SKM-1 treated with dmso at 0.1 percent for 144 hours (cell line): Measurements from ENCODE around the gene KRTAP9-4.
"Not testable (repeated sequence)": the region's sequence is repeated elsewhere in the genome, so short reads cannot be mapped to it uniquely, and the experiment has no call there.

Source experiments
- DNase-seq: peaks from one replicate; lab custom pipeline; 2025; ENCODE audit not compliant: unreplicated experiment; lab: John Stamatoyannopoulos, UW

Gene KRTAP9-4

DNA sequence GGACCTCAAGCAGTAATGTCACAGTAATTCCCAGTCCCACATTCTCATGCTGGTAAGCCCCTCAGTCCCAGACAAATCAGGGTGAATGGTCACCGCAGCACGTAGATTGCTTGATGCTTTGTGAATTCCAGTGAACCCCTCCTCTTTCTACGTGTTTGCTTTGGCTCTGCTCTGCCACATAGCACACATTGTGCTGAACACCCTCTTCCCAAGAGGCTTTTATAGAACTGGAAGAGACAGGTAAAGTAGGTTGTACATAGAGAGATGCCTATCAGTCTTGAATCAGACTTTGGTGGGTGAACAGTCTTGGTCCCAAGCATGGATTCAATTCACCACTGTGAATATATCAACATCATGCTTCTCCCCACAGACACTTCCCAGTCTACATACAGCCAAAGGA lies 15.1 kb downstream of the KRTAP9-4 start:
- no peak for DNase-seq

GRCh38 chr17:41265078-41265477 lies 15.6 kb downstream of the KRTAP9-4 start, which contains the start of gene KRTAP9-6:
Gene KRTAP9-6 (plus strand): TSS chr17:41265378. CDS start chr17:41265378, 0 bp downstream.
- DNase-seq, result no peak

DNA sequence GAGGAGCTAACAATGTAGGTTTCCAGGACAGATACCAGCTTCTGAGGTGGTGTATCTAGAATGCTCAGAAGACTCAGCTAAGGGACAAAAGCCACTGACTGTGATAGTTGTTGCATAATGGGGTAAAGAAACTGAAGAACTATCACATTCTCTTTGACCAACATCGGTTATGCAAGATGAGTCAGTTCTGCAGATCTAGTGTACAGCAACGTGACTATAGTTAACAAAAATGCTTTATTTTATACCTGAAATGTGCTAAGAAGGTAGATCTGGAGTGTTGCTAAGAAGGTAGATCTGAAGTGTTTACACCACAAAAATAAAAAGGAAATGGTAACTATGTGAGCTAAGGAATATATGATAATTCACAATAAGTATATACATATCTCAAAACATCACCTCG lies 18.2 kb downstream of the KRTAP9-4 start:
- no peak for DNase-seq

- not testable (repeated sequence) for DNase-seq
Observed at GRCh38 chr17:41271323-41271722, 21.8 kb downstream of the KRTAP9-4 start.

DNA sequence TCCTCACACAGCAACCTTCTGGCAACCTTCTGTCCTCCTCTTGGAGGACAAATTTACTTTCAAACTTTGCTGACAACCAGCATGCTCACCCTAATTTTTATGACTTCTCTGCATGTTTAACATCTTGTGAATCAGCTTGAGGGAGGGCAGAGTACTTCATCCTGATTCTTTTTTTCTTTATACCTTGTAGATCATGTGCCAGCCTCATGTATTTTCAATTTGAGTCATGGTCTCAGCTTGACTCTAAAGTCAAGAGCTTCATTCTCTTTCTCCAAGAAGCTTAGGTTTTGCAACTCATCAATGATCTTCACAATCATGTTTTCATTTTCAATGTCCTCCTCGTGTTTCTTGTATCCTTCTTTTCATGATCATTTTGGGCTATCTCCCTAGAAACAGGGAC lies 22.4 kb downstream of the KRTAP9-4 start:
- no peak for DNase-seq

DNA sequence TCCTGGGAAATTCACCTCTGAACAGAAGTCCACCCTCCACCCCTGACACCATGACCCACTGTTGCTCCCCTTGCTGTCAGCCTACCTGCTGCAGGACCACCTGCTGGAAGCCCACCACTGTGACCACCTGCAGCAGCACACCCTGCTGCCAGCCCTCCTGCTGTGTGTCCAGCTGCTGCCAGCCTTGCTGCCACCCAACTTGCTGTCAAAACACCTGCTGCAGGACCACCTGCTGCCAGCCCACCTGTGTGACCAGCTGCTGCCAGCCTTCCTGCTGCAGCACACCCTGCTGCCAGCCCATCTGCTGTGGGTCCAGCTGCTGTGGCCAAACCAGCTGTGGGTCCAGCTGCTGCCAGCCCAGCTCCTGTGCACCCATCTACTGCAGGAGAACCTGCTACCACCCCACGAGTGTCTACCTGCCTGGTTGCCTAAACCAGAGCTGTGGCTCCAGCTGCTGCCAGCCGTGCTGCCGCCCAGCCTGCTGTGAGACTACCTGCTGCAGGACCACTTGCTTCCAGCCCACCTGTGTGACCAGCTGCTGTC lies 26.2 kb downstream of the KRTAP9-4 start, which contains the start of gene KRTAP9-7:
KRTAP9-7 (plus strand) TSS at position 51 of the 543 bp plus-strand sequence; CDS start at position 51, 0 bp downstream.
- DNase-seq, result not testable (repeated sequence)

GRCh38 chr17:41278176-41278955 lies 28.9 kb downstream of the KRTAP9-4 start:
- DNase-seq, result no peak

GRCh38 chr17:41284043-41284442 lies 34.6 kb downstream of the KRTAP9-4 start:
- DNase-seq, result no peak

- DNase-seq, result no peak
Observed at GRCh38 chr17:41284546-41284945, 35.1 kb downstream of the KRTAP9-4 start.

DNA sequence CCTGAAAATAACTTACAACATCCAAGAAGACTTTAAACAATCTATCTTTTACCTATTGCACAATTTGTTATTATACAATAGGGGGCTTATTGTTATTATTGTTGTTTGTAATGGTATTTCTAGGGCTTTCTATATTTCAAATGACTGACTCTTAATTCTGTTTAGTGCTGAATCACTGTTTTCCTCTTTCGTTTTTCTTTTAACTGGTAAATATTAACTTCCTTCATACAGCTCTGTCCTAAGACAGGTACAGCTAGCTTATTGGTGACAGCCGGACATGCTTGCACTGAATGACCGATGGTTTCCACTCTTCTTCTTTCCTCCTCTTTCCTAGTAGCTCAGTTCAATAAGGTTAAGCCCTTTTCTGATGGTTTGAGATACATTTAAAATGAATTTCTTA lies 37.6 kb downstream of the KRTAP9-4 start:
- DNase-seq, result no peak

GRCh38 chr17:41294016-41294415 lies 44.5 kb downstream of the KRTAP9-4 start:
- DNase-seq, result no peak

GRCh38 chr17:41296846-41297245 lies 47.4 kb downstream of the KRTAP9-4 start:
- DNase-seq, result no peak

DNA sequence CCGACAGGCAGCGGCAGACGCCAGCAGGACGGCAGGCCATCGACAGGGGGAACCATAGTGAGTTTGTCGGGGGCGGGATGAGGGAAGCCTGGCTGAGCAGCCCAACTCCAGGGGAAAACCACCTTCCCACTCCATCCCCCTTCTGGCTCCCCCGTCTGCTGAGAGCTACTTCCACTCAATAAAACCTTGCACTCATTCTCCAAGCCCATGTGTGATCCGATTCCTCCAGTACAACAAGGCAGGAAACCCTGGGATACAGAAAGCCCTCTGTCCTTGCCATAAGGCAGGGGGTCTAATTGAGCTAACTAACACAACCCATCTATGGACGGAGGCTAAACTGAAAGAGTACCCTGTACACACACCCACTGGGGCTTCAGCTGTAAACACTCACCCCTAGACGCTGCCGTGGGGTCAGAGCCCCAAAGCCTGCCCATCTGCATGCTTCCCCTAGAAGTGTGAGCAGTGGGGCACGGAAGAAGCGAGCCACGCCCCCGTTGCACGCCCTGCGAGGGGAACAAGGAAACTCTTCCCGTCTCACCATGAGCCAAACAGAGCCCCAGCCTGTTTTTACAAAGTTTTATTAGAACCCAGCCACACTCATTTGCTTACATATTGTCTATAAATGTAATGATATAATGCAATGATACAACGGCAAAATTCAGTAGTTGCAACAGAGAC lies 49.1 kb downstream of the KRTAP9-4 start:
- no peak for DNase-seq
